ENCODE data around the gene SPDEF. TPM values are rescaled to one million over a fixed set of nuclear protein-coding genes. Genes with fewer than 3 reads are reported as not detected.

SPDEF gene
- total RNA-seq, 2 experiments from 2014 or later = not detected

GRCh38 chr6:34514112-34514511 lies 42.0 kb downstream of the SPDEF start:
- Mint-ChIP-seq H3K27ac (no peak overlapping the region), H3K4me1 (ENCODE audit: low read depth) (no peaks in the 10 kb centered on the region), H3K4me3 (no peak overlapping the region), H3K27me3 (no peaks in the 10 kb centered on the region), H3K9me3 (peaks cover 5% of the 10 kb centered on the region), H3K36me3 (ENCODE audit: low read depth) (peaks cover 2% of the 10 kb centered on the region)
- intact Hi-C loops (cut with micrococcal nuclease) = no loop called here
- TF ChIP-seq CTCF (IDR thresholded peaks at IDR 0.05) = no peak
- DNase-seq (no peak), ATAC-seq (no peak)
- ChIA-PET CTCF (no interaction called here), POLR2A (no interaction called here)

GRCh38 chr6:34513646-34514045 lies 42.5 kb downstream of the SPDEF start:
- intact Hi-C loops (cut with micrococcal nuclease) = no loop called here
- DNase-seq = no peak
- CTCF ChIA-PET = no interaction called here
- no peak overlapping the region for H3K4me3 Mint-ChIP-seq
- H3K9me3 Mint-ChIP-seq = peaks cover 5% of the 10 kb centered on the region
- H3K27me3 Mint-ChIP-seq = no peaks in the 10 kb centered on the region
- ATAC-seq = no peak
- POLR2A ChIA-PET = no interaction called here
- peaks cover 2% of the 10 kb centered on the region for H3K36me3 Mint-ChIP-seq (ENCODE audit: low read depth)
- H3K27ac Mint-ChIP-seq = no peak overlapping the region
- no peaks in the 10 kb centered on the region for H3K4me1 Mint-ChIP-seq (ENCODE audit: low read depth)
- no peak for TF ChIP-seq CTCF (IDR thresholded peaks at IDR 0.05)

- no peak for DNase-seq
- H3K36me3 Mint-ChIP-seq (ENCODE audit: low read depth) = peaks cover 2% of the 10 kb centered on the region
- ChIA-PET CTCF (no interaction called here), POLR2A (no interaction called here)
- H3K27me3 Mint-ChIP-seq = no peaks in the 10 kb centered on the region
- no peak overlapping the region for H3K27ac Mint-ChIP-seq
- intact Hi-C loops (cut with micrococcal nuclease) = no loop called here
- H3K4me1 Mint-ChIP-seq (ENCODE audit: low read depth) = no peaks in the 10 kb centered on the region
- ATAC-seq = no peak
- H3K9me3 Mint-ChIP-seq = peaks cover 5% of the 10 kb centered on the region
- no peak for TF ChIP-seq CTCF (IDR thresholded peaks at IDR 0.05)
- H3K4me3 Mint-ChIP-seq = no peak overlapping the region
These were observed 43.4 kb downstream of the SPDEF start for GRCh38 chr6:34512738-34513115.

GRCh38 chr6:34511915-34512737 lies 44.0 kb downstream of the SPDEF start:
- Mint-ChIP-seq H3K27ac (no peak overlapping the region), H3K4me1 (ENCODE audit: low read depth) (no peaks in the 10 kb centered on the region), H3K4me3 (no peak overlapping the region), H3K27me3 (no peaks in the 10 kb centered on the region), H3K36me3 (ENCODE audit: low read depth) (peaks cover 2% of the 10 kb centered on the region), H3K9me3 (peaks cover 5% of the 10 kb centered on the region)
- ChIA-PET CTCF (no interaction called here), POLR2A (no interaction called here)
- TF ChIP-seq CTCF (IDR thresholded peaks at IDR 0.05) = no peak
- DNase-seq (no peak), ATAC-seq (no peak)
- intact Hi-C loops (cut with micrococcal nuclease) = no loop called here

DNA sequence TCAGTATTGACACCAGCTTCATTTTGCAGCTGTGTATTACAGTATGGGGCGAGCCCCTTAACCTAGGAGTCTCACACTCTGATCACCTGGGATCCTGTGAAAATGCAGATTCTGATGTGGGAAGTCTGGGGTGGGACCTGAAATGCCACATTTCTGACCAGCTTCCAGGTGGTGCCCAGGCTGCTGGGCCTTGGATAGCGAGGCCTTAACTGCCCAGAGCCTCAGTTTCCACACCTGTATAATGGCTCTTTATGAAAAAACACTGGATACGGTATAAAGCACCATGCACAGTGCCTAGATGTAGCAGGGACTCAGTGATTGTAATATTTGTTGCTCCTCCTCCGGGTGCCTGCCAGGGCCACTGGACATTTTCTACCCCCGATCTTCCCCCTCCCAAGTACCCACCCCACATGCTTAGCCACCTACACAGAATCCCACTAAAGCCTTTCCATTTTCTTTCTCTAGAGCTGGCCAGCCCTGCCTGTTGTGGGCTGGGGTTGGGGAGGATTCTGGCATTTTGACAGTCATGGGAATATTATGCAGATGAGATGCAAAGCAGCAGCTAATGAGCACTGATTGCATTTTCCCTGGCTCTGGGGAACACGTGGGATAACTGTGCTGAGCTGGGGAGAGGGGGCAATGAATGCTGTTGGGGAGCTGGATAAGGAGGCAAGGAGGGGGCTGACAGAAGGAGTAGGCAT lies 44.8 kb downstream of the SPDEF start:
- Mint-ChIP-seq H3K4me1 (ENCODE audit: low read depth) (no peaks in the 10 kb centered on the region), H3K27ac (no peak overlapping the region), H3K27me3 (no peaks in the 10 kb centered on the region), H3K36me3 (ENCODE audit: low read depth) (peaks cover 2% of the 10 kb centered on the region), H3K4me3 (no peak overlapping the region), H3K9me3 (peaks cover 5% of the 10 kb centered on the region)
- no peak for TF ChIP-seq CTCF (IDR thresholded peaks at IDR 0.05)
- ChIA-PET CTCF (no interaction called here), POLR2A (no interaction called here)
- ATAC-seq (no peak), DNase-seq (no peak)
- intact Hi-C loops (cut with micrococcal nuclease) = no loop called here

Measured in activated CD8-positive, alpha-beta T cell treated with anti-CD3 and anti-CD28 coated beads for 36 hours (primary cell).